Activated naive CD8-positive, alpha-beta T cell (primary cell): ENCODE measurements around the gene WSCD2.

ENCODE experiments used
- H3K27ac Mint-ChIP-seq: one replicate; pipeline ENCODE4 v1.8.0; 2021; ENCODE audit warnings: mixed read lengths
- H3K27me3 Mint-ChIP-seq: one replicate; pipeline ENCODE4 v1.8.0; 2021; ENCODE audit warnings: mixed read lengths
- H3K36me3 Mint-ChIP-seq: one replicate; pipeline ENCODE4 v1.8.0; 2021; ENCODE audit warnings: mixed read lengths
- H3K4me1 Mint-ChIP-seq: one replicate; pipeline ENCODE4 v1.8.0; 2021; ENCODE audit warnings: low read depth, mixed read lengths
- H3K4me3 Mint-ChIP-seq: one replicate; pipeline ENCODE4 v1.8.0; 2021; ENCODE audit warnings: mild to moderate bottlenecking, mixed read lengths
- H3K9me3 Mint-ChIP-seq: one replicate; pipeline ENCODE4 v1.8.0; 2021; ENCODE audit warnings: low read depth, mixed read lengths

The WSCD2 gene

DNA sequence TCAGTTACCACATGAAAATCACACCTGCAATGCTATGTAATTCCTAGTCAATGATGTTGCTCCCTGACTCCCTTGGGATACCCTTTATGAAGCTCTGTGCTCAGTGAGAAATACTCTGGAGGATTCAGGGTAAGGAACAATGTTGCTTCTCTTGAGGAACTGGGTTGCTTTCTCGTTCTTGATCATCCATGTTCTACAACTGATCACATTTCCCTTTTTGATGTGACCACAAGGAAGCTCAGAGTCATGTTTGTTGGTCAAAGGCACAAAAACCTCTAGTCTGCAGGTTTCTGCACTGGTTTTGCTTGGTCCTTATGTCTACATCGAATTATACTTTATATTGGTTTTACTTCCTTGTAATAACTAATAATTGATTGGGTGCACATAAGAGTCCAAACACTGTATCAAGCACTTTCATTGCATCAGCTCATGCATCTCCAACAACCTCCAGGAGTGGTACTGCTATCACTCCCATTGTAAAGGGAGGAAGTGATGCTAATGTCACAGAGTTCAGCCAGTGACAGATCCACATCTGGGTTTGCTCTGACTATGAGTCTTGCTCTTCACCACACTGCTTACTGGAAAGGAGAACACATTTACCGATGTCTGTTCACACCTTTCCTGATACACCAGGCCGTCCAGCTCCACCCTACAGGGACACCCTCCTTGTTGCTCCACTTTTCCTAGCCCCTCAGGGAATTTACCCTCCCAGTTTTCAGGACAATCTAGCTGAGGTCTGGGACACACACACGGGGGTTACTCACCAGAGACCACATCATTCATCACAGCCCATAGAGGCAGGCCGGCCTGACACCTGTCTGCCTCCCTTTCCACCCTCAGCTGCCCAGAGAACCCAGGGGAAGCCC is 169.0 kb downstream of the WSCD2 start:
- H3K4me1 Mint-ChIP-seq = no peaks in the 10 kb centered on the region
- H3K27me3 Mint-ChIP-seq = peaks cover 4% of the 10 kb centered on the region
- H3K9me3 Mint-ChIP-seq = no peaks in the 10 kb centered on the region
- H3K36me3 Mint-ChIP-seq = no peaks in the 10 kb centered on the region
- H3K4me3 Mint-ChIP-seq = no peak overlapping the region
- H3K27ac Mint-ChIP-seq = no peak overlapping the region

DNA sequence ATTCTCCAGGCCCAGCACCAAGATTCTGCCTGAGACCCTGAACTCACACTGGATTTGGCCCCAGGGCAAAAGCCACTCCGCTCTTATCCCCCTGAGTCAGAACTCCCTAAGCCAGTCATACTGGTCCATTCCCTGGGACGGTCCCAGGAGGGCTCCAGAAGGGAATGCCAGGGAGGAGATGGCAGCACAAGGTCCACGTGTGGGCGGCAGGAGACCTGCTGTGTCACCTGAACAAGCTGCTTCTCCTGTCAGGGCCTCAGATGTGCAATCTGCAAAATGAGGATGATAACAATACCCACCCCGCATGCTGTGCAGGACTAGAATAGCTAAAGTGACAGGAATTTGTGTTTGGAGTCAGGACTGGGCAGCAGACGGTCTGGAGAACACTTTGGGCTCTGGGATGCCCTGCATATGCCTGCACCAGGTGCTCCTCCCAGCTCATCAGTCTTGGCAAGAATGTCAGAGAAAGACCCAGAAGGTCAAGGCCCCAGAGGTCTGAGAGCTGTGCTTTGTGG is 169.7 kb downstream of the WSCD2 start:
- no peaks in the 10 kb centered on the region for H3K4me1 Mint-ChIP-seq
- no peak overlapping the region for H3K27ac Mint-ChIP-seq
- H3K4me3 Mint-ChIP-seq = no peak overlapping the region
- no peaks in the 10 kb centered on the region for H3K36me3 Mint-ChIP-seq
- H3K9me3 Mint-ChIP-seq = no peaks in the 10 kb centered on the region
- peaks cover 4% of the 10 kb centered on the region for H3K27me3 Mint-ChIP-seq

DNA sequence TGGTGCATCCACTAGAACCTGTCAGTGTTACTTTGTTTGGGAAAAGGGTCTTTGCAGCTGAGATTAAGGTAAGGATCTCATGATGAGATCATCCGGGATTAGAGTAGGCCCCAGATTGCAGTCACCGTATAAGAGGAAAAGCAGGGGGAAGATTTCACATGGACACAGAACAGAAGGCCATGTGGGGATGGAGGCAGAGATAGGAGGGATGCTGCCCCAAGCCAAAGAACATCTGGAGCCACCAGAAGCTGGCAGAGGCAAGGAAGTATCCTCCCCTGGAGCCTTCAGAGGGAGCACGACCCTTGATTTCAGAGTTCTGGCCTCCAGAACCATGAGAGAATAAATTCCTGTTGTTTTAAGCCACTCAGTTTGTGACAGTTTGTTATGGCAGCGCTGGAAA is 170.4 kb downstream of the WSCD2 start:
- H3K4me1 Mint-ChIP-seq = no peaks in the 10 kb centered on the region
- no peaks in the 10 kb centered on the region for H3K9me3 Mint-ChIP-seq
- H3K27ac Mint-ChIP-seq = no peak overlapping the region
- H3K4me3 Mint-ChIP-seq = no peak overlapping the region
- no peaks in the 10 kb centered on the region for H3K36me3 Mint-ChIP-seq
- H3K27me3 Mint-ChIP-seq = peaks cover 9% of the 10 kb centered on the region
